ENCODE results near the gene RBSN.

DNA sequence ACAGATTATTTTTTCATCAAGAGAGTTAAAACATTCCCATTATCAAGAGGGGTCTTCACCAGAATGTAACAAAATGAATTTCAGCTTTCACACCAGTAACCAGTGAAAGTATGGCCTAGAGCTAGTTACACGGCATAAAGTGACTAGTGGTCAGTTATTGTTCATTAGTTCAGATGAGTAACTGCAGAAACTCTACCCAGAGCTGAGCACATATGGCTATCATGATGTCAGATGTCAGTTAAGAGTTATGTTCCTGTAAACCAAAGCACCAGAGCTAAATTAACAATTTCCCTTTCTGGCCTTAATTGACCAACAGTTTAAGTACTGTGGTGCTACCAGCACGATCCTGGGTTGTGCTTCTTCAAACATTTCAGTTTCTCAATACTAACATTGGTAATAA is 27.2 kb downstream of the RBSN start:
- TF ChIP-seq, protein P1, sequence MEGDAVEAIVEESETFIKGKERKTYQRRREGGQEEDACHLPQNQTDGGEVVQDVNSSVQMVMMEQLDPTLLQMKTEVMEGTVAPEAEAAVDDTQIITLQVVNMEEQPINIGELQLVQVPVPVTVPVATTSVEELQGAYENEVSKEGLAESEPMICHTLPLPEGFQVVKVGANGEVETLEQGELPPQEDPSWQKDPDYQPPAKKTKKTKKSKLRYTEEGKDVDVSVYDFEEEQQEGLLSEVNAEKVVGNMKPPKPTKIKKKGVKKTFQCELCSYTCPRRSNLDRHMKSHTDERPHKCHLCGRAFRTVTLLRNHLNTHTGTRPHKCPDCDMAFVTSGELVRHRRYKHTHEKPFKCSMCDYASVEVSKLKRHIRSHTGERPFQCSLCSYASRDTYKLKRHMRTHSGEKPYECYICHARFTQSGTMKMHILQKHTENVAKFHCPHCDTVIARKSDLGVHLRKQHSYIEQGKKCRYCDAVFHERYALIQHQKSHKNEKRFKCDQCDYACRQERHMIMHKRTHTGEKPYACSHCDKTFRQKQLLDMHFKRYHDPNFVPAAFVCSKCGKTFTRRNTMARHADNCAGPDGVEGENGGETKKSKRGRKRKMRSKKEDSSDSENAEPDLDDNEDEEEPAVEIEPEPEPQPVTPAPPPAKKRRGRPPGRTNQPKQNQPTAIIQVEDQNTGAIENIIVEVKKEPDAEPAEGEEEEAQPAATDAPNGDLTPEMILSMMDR (IDR thresholded peaks at IDR 0.05), result no peak
- no peak for TF ChIP-seq POLR2AphosphoS5 (IDR thresholded peaks at IDR 0.05)
- no peak for TF ChIP-seq POLR2A (IDR thresholded peaks at IDR 0.05)

Measured in sigmoid colon (tissue), 4 donors.